HEK293 (cell line): ENCODE results near the gene SOX12.

Source experiments
- GLI4 ChIP-seq: fragments of 450-650 bp; formaldehyde crosslinking; IDR thresholded peaks from 2 replicates; pipeline ENCODE4 v1.5.1; 2016; ENCODE audit warnings: missing biosample characterization, missing genetic modification characterization
- KLF10 ChIP-seq: fragments of 450-650 bp; IDR thresholded peaks from 2 replicates; pipeline ENCODE4 v1.5.1; 2018; ENCODE audit warnings: missing biosample characterization, mild to moderate bottlenecking, missing genetic modification characterization
- KLF16 ChIP-seq: fragments of 450-650 bp; formaldehyde crosslinking; IDR thresholded peaks from 2 replicates; pipeline ENCODE4 v1.5.1; 2017; ENCODE audit warnings: missing biosample characterization, missing genetic modification characterization
- PRDM10 ChIP-seq: fragments of 450-650 bp; formaldehyde crosslinking; IDR thresholded peaks from 2 replicates; pipeline ENCODE4 v1.5.1; 2016; ENCODE audit warnings: missing biosample characterization, missing genetic modification characterization
- SETDB1 ChIP-seq: IDR thresholded peaks from one replicate; pipeline ENCODE4 v1.6.1; 2017; ENCODE audit warnings: mild to moderate bottlenecking, low read length, moderate library complexity, mixed read lengths; ENCODE audit not compliant: insufficient read length
- ZBTB26 ChIP-seq: fragments of 450-650 bp; formaldehyde crosslinking; optimal IDR thresholded peaks from 2 replicates; pipeline ENCODE3; 2016; ENCODE audit warnings: missing biosample characterization, mild to moderate bottlenecking, missing genetic modification characterization
- ZBTB44 ChIP-seq: fragments of 450-650 bp; IDR thresholded peaks from 2 replicates; pipeline ENCODE4 v1.5.1; 2018; ENCODE audit warnings: missing biosample characterization, mild to moderate bottlenecking, missing genetic modification characterization
- ZFP3 ChIP-seq: fragments of 450-650 bp; formaldehyde crosslinking; IDR thresholded peaks from 2 replicates; pipeline ENCODE4 v1.5.1; 2016; ENCODE audit warnings: low read depth, missing biosample characterization, missing genetic modification characterization
- ZNF133 ChIP-seq: fragments of 450-650 bp; formaldehyde crosslinking; IDR thresholded peaks from 2 replicates; pipeline ENCODE4 v1.5.1; 2016; ENCODE audit warnings: missing biosample characterization, missing genetic modification characterization
- ZNF146 ChIP-seq: fragments of 450-650 bp; formaldehyde crosslinking; IDR thresholded peaks from 2 replicates; pipeline ENCODE4 v1.5.1; 2016; ENCODE audit warnings: missing biosample characterization, missing genetic modification characterization
- ZNF155 ChIP-seq: fragments of 450-650 bp; formaldehyde crosslinking; IDR thresholded peaks from 2 replicates; pipeline ENCODE4 v1.5.1; 2016; ENCODE audit warnings: missing biosample characterization, missing genetic modification characterization
- ZNF324 ChIP-seq: fragments of 450-650 bp; formaldehyde crosslinking; IDR thresholded peaks from 2 replicates; pipeline ENCODE4 v1.5.1; 2016; ENCODE audit warnings: missing biosample characterization, missing genetic modification characterization
- ZNF341 ChIP-seq: fragments of 450-650 bp; formaldehyde crosslinking; IDR thresholded peaks from 2 replicates; pipeline ENCODE4; 2016; ENCODE audit warnings: low read depth, missing biosample characterization, missing genetic modification characterization
- ZNF501 ChIP-seq: fragments of 450-650 bp; formaldehyde crosslinking; IDR thresholded peaks from 2 replicates; pipeline ENCODE4 v1.5.1; 2016; ENCODE audit warnings: missing biosample characterization, missing genetic modification characterization
- ZNF561 ChIP-seq: fragments of 450-650 bp; IDR thresholded peaks from 2 replicates; pipeline ENCODE4 v1.5.1; 2018; ENCODE audit warnings: missing biosample characterization, missing genetic modification characterization, borderline replicate concordance
- ZNF623 ChIP-seq: fragments of 450-650 bp; formaldehyde crosslinking; IDR thresholded peaks from 2 replicates; pipeline ENCODE4 v1.5.1; 2016; ENCODE audit warnings: missing biosample characterization, missing genetic modification characterization
- ZNF626 ChIP-seq: fragments of 450-650 bp; sonication (Bioruptor Pico); formaldehyde crosslinking; IDR thresholded peaks from 2 replicates; pipeline ENCODE4 v1.5.1; 2018; ENCODE audit warnings: missing biosample characterization, missing genetic modification characterization, inconsistent platforms
- ZNF785 ChIP-seq: fragments of 450-650 bp; formaldehyde crosslinking; IDR thresholded peaks from 2 replicates; pipeline ENCODE4 v1.5.1; 2016; ENCODE audit warnings: missing biosample characterization, missing genetic modification characterization
- ZNF843 ChIP-seq: fragments of 450-650 bp; formaldehyde crosslinking; IDR thresholded peaks from 2 replicates; pipeline ENCODE4 v1.5.1; 2016; ENCODE audit warnings: missing biosample characterization, missing genetic modification characterization
- TF ChIP-seq, protein P1 (sequence below): fragments of 450-650 bp; formaldehyde crosslinking; IDR thresholded peaks from 2 replicates; pipeline ENCODE4 v1.5.1; 2016; ENCODE audit warnings: missing biosample characterization, missing genetic modification characterization, borderline replicate concordance
- TF ChIP-seq, protein P2 (sequence below): fragments of 450-650 bp; formaldehyde crosslinking; IDR thresholded peaks from 2 replicates; pipeline ENCODE4 v1.5.1; 2016; ENCODE audit warnings: missing biosample characterization, missing genetic modification characterization
- TF ChIP-seq, protein P3 (sequence below): fragments of 450-650 bp; formaldehyde crosslinking; IDR thresholded peaks from 2 replicates; pipeline ENCODE4 v1.5.1; 2016; ENCODE audit warnings: missing biosample characterization, missing genetic modification characterization
- TF ChIP-seq, protein P4 (sequence below): fragments of 450-650 bp; formaldehyde crosslinking; IDR thresholded peaks from 2 replicates; pipeline ENCODE4 v1.5.1; 2017; ENCODE audit warnings: missing biosample characterization, mild to moderate bottlenecking, missing genetic modification characterization, moderate library complexity

Gene SOX12

GRCh38 chr20:341682-342081, 16.3 kb downstream of the SOX12 start (continued):
- TF ChIP-seq, protein P1, sequence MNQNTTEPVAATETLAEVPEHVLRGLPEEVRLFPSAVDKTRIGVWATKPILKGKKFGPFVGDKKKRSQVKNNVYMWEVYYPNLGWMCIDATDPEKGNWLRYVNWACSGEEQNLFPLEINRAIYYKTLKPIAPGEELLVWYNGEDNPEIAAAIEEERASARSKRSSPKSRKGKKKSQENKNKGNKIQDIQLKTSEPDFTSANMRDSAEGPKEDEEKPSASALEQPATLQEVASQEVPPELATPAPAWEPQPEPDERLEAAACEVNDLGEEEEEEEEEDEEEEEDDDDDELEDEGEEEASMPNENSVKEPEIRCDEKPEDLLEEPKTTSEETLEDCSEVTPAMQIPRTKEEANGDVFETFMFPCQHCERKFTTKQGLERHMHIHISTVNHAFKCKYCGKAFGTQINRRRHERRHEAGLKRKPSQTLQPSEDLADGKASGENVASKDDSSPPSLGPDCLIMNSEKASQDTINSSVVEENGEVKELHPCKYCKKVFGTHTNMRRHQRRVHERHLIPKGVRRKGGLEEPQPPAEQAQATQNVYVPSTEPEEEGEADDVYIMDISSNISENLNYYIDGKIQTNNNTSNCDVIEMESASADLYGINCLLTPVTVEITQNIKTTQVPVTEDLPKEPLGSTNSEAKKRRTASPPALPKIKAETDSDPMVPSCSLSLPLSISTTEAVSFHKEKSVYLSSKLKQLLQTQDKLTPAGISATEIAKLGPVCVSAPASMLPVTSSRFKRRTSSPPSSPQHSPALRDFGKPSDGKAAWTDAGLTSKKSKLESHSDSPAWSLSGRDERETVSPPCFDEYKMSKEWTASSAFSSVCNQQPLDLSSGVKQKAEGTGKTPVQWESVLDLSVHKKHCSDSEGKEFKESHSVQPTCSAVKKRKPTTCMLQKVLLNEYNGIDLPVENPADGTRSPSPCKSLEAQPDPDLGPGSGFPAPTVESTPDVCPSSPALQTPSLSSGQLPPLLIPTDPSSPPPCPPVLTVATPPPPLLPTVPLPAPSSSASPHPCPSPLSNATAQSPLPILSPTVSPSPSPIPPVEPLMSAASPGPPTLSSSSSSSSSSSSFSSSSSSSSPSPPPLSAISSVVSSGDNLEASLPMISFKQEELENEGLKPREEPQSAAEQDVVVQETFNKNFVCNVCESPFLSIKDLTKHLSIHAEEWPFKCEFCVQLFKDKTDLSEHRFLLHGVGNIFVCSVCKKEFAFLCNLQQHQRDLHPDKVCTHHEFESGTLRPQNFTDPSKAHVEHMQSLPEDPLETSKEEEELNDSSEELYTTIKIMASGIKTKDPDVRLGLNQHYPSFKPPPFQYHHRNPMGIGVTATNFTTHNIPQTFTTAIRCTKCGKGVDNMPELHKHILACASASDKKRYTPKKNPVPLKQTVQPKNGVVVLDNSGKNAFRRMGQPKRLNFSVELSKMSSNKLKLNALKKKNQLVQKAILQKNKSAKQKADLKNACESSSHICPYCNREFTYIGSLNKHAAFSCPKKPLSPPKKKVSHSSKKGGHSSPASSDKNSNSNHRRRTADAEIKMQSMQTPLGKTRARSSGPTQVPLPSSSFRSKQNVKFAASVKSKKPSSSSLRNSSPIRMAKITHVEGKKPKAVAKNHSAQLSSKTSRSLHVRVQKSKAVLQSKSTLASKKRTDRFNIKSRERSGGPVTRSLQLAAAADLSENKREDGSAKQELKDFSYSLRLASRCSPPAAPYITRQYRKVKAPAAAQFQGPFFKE (tag by site-specific recombination) = no peak
- TF ChIP-seq ZNF155 (tag by site-specific recombination) (peak; percentile 66; the same call in 1 of the 2 replicates), ZFP3 (tag by site-specific recombination) (no peak), ZNF133 (no peak), GLI4 (tag by site-specific recombination) (no peak), ZNF324 (tag by site-specific recombination) (0 out of 2 replicates have a peak, but pooled peaks have one; percentile 67), ZBTB44 (tag by site-specific recombination) (no peak), SETDB1 (peak; percentile 98), ZNF785 (no peak), ZNF501 (tag by site-specific recombination) (no peak), KLF10 (tag by site-specific recombination) (0 out of 2 replicates have a peak, but pooled peaks have one; percentile 25), ZNF341 (tag by site-specific recombination) (no peak), KLF16 (tag by site-specific recombination) (no peak), ZBTB26 (tag by site-specific recombination) (no peak), ZNF626 (no peak), ZNF843 (no peak), ZNF146 (tag by site-specific recombination) (no peak), ZNF623 (no peak), PRDM10 (tag by site-specific recombination) (0 out of 2 replicates have a peak, but pooled peaks have one; percentile 10), ZNF561 (tag by site-specific recombination) (no peak)
- TF ChIP-seq, protein P2, sequence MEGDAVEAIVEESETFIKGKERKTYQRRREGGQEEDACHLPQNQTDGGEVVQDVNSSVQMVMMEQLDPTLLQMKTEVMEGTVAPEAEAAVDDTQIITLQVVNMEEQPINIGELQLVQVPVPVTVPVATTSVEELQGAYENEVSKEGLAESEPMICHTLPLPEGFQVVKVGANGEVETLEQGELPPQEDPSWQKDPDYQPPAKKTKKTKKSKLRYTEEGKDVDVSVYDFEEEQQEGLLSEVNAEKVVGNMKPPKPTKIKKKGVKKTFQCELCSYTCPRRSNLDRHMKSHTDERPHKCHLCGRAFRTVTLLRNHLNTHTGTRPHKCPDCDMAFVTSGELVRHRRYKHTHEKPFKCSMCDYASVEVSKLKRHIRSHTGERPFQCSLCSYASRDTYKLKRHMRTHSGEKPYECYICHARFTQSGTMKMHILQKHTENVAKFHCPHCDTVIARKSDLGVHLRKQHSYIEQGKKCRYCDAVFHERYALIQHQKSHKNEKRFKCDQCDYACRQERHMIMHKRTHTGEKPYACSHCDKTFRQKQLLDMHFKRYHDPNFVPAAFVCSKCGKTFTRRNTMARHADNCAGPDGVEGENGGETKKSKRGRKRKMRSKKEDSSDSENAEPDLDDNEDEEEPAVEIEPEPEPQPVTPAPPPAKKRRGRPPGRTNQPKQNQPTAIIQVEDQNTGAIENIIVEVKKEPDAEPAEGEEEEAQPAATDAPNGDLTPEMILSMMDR (tag by site-specific recombination) = no peak
- TF ChIP-seq, protein P3, sequence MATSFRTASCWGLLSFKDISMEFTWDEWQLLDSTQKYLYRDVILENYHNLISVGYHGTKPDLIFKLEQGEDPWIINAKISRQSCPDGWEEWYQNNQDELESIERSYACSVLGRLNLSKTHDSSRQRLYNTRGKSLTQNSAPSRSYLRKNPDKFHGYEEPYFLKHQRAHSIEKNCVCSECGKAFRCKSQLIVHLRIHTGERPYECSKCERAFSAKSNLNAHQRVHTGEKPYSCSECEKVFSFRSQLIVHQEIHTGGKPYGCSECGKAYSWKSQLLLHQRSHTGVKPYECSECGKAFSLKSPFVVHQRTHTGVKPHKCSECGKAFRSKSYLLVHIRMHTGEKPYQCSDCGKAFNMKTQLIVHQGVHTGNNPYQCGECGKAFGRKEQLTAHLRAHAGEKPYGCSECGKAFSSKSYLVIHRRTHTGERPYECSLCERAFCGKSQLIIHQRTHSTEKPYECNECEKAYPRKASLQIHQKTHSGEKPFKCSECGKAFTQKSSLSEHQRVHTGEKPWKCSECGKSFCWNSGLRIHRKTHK = 0 out of 2 replicates have a peak, but pooled peaks have one; percentile 51
- TF ChIP-seq, protein P4, sequence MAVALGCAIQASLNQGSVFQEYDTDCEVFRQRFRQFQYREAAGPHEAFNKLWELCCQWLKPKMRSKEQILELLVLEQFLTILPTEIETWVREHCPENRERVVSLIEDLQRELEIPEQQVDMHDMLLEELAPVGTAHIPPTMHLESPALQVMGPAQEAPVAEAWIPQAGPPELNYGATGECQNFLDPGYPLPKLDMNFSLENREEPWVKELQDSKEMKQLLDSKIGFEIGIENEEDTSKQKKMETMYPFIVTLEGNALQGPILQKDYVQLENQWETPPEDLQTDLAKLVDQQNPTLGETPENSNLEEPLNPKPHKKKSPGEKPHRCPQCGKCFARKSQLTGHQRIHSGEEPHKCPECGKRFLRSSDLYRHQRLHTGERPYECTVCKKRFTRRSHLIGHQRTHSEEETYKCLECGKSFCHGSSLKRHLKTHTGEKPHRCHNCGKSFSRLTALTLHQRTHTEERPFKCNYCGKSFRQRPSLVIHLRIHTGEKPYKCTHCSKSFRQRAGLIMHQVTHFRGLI (tag by site-specific recombination) = peak; percentile 93
